NCI-H460 (cell line): ENCODE measurements around the gene ZNF319. TPM values are rescaled to one million over a fixed set of nuclear protein-coding genes. Genes with fewer than 3 reads are reported as not detected.

Experiments
- DNase-seq: peaks from one replicate; pipeline ENCODE4 v3.0.0-alpha.2; 2016; ENCODE audit warnings: low read depth; ENCODE audit errors: extremely low read depth
- total RNA-seq: library from RNA; depleted of rRNA; stranded (reverse); fragments of >200 nt; shearing (Covaris generic); gene quantifications from 2 replicates; pipeline ENCODE4 v1.2.3, GENCODE V29; 2014

Gene ZNF319
- total RNA-seq, 1 experiment from 2014 or later = 7.6 TPM

DNA sequence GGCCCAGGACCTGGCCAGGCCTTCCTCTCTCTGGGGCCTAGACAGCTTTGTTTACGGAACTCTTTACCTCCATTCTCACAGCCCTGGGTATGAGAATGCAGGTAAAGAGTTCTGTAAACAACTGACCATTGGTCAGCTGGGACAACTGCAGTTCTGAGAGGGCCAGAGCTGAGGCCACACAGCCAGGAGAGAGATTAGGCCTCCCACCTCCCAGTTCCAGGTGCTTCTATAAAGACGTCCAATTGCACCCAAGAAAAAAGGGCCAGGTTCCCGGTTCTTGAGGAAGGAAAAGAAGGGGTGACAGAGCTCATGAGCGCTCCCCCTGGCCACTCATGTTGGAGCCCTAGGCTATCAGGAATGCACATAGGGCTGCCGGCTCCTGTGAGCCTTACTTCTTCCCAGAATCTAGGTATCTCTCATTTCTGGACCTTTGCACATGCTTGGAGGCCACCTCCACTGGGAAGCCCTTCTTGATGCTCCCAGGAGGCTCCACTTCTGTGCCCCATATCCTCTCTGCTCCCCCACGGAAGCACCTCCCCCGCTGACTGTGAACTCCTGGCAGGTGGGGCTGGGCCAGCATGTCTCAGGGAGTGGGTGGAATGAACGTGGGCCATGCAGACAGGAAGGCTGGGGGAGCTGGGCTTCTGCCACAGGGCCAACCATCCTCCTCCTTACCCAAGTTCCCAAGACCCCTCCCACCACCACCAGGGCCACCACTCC, 42.6 kb downstream of the ZNF319 start:
- no peak for DNase-seq

DNA sequence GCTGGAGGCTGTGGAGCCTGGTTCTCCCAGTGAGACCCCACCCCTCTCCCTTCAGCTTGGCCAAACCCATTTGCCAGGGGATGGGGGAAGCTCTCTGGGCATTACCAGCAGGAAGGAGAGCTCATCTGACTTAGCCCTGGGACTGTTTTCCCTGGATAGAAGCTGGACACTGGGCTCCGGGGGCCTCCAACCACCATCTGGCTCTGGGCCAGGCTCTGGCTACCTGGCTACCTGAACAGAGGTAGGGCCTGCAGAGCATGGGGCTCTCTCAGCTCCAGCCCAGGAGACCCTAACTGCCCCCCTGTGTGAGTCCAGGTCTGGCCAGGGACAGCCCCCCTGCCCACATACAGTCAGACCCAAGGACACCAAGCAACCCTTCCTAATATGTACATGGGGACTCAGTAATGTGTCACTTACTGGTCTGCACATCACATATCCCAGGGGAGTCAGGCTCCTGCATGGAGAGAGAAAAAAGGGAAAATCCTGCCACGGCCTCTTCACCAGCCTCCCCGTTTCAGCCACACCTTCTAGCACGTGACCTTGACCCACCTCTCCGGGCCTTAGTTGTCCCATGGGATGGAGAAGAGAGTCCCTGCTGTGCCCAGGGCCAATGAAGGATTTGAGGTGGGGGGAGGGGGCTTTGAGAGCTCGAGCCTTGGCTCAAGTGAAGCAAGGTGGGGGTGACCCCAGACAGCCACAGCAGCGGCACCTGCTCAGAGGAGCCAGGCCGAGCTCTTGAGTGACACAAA, 43.4 kb downstream of the ZNF319 start:
- no peak for DNase-seq

DNA sequence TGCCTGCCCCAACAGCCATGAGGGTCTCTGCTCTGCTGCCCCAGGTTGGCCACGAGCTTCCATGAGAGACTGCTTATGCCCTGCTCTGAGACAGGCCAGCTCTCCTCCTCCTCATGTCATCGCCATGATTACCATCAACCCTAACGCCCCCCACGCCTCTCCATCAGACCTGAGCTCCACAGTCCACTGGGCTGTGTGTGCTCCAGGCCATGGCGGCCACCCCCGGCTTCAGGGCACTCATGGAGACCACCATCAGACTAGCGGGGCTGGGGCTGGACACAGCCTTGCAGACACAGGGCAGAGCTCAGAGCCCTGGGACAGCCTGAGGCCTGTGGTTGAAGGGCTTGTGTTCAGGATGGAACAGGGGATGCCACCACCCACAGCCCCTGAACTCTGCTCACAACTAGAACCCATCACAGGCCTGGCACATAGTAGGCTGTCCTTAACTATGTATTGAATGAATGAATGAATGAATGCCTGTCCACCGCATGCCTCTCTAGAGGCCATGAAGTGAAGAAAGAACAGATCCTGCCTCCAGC, 44.1 kb downstream of the ZNF319 start:
- no peak for DNase-seq

DNA sequence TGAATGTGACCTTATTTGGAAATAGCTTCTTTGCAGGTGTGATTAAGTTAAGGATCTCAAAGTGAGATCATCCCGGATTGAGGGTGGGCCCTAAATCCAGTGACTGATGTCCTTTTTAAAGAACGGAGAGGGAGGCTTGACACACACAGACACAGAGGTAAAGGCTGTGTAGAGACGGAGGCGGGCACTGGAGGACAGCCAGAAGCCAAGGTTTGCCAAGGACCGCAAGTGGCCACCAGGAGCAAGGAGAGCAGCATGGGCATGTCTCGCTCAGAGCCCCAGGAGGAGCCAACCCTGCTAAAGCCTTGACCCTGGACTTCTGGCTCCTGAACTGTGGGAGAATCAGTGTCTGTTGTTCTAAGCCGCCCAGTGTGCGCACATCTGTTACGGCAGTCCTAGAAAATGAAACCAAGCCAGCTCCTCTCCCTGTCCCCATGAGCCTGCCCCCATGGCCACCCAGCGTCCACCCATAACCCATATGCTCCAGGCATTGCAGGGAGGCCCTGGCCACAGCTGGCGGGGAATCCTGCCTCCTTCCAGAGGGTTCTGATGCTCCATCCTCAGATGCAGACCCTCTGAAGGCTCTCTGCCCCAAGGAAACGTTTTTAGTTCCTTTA, 44.8 kb downstream of the ZNF319 start:
- DNase-seq = no peak

DNA sequence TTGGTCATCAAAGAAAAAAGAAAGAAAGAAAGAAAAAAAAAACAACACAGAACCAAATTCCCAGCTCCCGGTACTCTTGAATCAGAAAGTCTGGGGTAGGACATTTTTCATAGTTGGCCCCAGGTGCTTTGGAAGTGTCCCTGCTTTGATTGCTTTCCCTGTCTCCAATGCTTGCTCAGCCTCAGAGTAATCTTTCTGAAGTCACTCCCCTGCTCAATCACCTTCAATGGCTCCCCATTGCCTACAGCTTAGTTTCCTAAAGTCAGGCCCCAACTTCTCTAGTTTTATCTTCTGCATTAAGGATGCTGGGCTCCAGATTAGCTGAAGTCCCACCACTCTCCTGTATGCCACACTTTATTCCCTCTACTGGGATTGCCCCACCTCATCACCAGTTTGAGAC, 46.6 kb downstream of the ZNF319 start:
- DNase-seq = no peak

DNA sequence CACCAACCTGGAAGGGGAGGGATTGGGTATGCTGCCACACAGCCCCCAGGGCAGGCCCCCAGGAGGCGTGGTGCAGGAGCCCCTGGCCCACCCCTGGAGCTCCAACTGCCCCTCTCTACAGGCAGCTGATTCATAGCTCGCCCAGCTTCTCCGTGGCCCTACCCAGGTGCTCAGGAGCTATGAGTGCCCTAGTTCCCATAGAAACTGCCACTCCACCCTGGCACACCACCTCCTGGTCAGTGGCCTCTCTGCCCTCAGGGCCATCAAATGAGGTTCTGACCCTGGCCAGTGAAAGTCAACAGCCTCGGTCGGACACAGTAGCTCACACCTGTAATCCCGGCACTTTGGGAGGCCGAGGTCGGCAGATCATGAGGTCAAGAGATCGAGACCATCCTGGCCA, 47.6 kb downstream of the ZNF319 start:
- DNase-seq = no peak

DNA sequence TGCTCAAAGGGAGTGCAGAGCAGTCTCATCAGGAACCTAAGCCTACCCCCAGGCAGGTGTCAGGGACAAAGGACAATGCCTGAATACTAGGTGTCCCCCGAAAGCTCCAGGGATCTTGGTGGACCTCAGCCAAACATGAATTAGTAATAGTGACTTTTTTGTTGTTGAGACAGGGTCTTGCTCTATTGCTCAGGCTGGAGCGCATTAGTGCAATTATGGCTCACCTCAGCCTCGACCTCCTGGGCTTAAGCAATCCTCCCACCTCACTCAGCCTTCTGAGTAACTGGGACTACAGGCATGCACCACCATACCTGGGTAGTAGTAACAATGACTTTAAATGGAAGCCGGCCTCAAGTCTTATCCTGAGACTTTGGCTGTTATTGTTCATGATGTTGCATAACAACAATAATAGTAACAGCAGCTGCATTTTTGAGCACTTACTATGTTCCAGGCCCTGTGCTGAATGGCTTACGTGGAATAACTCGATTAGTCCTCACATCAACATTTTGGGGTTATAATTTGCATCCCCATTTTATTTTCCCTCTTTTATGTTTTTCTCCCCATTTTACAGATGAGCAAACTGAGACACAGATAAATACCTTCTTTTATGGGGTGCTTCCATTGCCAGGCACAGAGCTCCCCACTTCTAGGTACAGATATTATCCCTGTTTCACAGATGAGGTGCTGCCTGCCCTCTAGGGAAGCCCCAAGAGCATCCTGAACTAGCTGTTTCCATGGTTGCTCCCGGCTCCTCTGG, 49.1 kb downstream of the ZNF319 start:
- no peak for DNase-seq

DNA sequence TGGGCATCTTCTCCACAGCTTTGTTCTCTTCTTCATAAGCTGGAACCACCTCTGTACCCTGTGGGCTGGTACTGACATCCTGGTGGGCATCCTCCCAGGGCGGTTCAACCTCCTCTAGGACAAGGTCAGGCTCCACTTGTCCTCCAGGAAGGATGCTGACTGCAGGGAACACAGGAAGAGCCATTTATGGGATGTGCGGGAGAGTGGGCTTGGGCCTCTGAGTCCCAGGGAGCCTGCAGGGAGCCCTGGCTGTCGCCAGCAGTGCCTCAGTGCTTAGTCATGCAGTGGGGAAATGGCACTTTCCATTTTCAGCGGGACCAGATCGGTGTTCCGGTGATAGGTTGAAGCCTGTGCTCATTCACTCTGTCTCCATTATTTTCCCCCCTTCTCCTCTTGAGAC, 50.1 kb downstream of the ZNF319 start:
- no peak for DNase-seq

DNA sequence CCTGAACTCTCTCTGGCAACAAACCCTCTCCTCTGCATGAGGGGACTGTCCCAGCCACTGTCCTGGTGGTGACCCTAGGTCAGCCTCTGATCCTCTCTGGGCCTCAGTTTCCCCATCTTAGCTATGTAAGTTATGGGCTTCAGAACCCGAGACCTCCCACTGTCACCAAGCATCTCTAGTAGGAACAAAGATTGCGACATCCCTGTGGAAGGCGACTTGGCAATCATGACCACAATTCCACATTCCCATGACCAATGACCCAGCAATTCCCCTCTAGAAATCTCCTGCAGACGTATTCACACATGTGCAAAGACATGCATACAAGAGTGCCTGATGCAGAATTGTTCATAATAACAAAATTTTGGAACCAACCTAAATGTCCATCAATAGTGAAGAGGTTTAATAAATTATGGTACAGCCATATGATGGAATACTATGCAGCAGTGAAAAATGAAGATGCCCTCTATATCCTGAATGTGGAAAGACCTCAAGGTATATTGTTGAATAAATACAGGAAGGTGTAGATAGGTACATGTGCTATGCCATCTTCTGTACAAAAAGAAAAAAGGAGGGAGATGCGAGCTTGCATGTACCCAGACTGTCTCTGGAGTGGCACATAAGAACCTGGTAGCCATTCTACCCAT, 50.8 kb downstream of the ZNF319 start:
- DNase-seq = no peak

DNA sequence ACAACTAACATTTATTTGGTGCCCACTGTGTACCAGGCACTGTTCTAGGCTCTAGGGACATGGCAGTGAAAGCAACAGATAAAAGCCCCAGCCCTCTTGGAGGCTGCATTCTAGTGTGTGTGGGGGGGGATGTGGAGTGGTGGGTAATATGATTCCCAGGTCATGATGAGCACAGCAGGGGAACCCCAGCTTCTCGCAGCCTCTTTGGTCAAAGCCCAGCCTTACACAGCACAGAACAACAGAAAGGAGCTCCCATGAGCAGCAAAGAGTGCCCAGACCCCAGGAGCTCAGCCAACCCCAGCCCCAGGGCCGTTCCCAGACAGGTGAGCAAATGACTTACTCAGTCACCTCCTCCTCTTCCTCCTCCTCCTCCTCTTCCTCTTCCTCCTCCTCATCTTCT, 51.5 kb downstream of the ZNF319 start:
- DNase-seq = no peak

DNA sequence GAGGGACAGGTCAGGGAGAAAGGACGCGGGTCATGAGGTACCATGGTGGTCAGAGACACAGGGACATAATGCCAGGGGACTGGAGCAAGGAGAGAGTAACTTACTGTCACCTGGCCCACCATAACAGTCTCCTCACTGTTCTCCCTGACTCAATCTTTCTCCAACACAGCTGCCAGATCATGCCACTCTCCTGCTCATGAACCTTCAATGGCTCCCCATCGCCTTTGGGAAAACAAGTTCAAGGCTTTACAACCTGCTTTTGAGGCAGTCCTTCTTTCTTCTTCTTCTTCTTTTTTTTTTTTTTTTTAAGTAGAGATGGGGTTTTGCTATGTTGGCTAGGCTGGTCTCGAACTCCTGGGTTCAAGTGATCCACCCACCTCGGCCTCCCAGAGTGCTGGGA, 52.4 kb downstream of the ZNF319 start:
- no peak for DNase-seq

DNA sequence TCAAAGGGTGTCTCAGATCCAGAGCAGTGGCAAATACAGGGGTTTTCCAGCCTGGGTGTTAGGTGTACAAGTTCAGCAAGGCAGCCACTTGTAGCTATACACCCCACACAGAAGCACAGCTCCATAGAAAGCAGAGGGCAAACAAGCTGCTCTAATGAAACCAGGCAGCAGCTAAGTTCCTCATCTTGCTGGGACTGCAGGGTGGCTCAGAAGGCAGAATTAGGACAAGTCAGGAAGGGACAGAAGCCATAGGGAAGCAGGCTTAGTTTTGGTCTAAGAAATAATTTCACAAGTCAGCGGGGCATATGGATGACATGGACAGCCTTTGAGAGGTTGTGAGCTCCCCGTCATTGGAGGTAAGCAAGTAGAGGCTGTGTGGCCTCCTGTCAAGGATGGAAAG, 53.2 kb downstream of the ZNF319 start:
- no peak for DNase-seq

DNA sequence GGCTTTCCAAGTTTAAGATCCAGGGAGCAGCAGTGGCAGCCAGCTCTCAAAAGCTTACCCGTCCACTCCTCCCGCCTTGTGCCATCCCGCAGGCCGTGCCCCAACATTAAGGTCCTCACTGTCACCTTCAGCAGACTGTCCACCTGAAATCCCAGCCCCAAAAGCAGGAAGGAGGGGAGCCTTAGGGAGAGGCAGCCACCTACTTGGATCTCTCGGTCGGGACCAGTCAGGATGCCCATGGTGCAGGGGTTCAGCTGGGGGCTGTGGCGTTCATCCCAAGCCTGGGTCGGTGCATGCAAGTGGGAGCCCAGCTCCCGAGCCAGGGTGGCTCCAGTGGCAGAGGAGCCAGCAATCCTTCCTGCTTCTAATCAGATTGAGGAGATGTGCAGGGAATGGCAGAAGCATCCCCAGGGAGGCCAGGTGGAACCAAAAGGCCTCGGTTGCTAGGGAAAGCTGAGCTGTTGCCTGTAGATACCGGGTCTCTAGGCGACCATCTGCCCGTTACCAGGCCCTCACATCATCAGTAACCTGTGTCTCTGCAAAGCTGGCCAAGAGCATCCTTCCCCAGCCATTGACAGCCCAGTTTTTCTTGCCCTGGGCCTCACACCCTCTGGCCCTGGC, 54.2 kb downstream of the ZNF319 start:
- DNase-seq = no peak

DNA sequence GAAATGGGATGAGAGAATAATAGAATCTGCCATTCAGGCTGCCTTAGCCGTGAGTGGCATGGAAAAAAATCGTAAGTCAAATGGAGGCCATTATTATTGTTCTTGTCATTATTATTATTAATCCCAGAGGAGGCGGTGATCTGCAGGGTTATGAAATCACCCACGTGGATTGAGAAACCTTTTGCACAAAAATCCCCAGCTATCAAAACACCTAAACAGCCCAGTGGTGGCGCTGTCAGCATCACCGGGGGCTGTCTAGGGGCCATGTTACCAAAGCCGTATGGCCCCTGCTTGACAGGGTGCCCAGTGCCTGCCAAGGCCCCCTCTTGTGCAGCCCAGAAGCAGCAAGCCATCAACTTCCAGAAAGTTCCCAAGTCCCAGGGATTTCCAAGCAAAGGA, 54.7 kb downstream of the ZNF319 start:
- no peak for DNase-seq

DNA sequence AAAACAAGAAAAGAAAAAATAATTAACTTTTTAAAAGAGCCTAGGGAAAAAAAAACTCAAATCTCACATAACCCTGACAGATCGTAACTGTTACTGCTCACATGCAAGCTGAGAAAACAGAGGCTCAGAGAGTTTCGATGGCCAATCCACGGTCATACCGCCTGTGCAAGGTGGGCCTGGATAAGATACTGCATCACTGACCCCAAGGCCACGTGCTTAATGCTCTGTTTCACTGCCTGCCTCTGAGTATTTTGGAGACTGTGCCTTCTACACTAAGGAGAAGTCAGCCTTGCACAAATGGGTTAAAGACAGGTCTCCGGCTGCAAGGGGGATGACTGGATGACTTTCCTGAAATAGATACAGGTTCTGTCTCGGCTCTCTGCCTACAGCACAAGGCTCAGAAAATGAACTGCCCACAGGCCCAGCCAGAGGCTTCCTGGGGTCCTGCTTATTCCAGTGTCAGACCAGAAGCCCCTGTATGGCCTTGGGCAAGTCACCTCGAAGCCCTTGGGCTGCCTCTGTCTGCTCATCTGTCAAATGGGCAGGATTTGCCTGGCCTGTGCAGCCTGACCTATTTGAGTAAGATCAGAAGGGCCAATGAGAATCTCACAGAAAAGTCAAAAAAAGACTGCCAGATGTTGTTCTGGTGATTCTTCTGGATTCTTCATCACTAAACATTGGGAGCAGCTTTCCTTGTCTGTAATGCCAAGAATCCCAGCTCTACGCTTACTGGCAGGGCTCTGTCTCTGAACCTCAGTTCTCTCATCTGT, 55.3 kb downstream of the ZNF319 start:
- no peak for DNase-seq
